ENCODE results near the gene PARP14. TPM values are rescaled to one million over a fixed set of nuclear protein-coding genes. Genes with fewer than 3 reads are reported as not detected.

PARP14 gene
- total RNA-seq, 2 experiments from 2014 or later, result 29.0 to 31.6 TPM

- peaks cover 59% of the 10 kb centered on the region for H3K36me3 Mint-ChIP-seq (ENCODE audit: low read depth)
- ChIA-PET POLR2A (no interaction called here), CTCF (no interaction called here)
- Histone ChIP-seq H3K4me1 (ENCODE audit: insufficient read depth, low read length) (no peaks in the 10 kb centered on the region), H3K36me3 (ENCODE audit: insufficient read depth, low read length) (peaks cover 40% of the 10 kb centered on the region), H3K27ac (ENCODE audit: low read depth in 1 of 2, low read length in 2 of 2) (no peak overlapping the region), H3K4me3 (ENCODE audit: low read length) (no peak overlapping the region), H3K9me3 (ENCODE audit: control insufficient read depth in 1 of 2, insufficient read depth in 1 of 2, low read length in 2 of 2) (no peaks in the 10 kb centered on the region), H3K27me3 (ENCODE audit: control insufficient read depth in 1 of 2, insufficient read depth in 2 of 2, low read length in 2 of 2) (no peaks in the 10 kb centered on the region)
- ATAC-seq (ENCODE audit: poor library complexity) (no peak), DNase-seq (no peak)
- H3K27ac Mint-ChIP-seq, result no peak overlapping the region
- no peaks in the 10 kb centered on the region for H3K9me3 Mint-ChIP-seq
- H3K4me1 Mint-ChIP-seq (ENCODE audit: low read depth), result no peaks in the 10 kb centered on the region
- H3K4me3 Mint-ChIP-seq, result no peak overlapping the region
- H3K27me3 Mint-ChIP-seq, result no peaks in the 10 kb centered on the region
- intact Hi-C loops (cut with DNase I, micrococcal nuclease), result no loop called here
- TF ChIP-seq, protein P1, sequence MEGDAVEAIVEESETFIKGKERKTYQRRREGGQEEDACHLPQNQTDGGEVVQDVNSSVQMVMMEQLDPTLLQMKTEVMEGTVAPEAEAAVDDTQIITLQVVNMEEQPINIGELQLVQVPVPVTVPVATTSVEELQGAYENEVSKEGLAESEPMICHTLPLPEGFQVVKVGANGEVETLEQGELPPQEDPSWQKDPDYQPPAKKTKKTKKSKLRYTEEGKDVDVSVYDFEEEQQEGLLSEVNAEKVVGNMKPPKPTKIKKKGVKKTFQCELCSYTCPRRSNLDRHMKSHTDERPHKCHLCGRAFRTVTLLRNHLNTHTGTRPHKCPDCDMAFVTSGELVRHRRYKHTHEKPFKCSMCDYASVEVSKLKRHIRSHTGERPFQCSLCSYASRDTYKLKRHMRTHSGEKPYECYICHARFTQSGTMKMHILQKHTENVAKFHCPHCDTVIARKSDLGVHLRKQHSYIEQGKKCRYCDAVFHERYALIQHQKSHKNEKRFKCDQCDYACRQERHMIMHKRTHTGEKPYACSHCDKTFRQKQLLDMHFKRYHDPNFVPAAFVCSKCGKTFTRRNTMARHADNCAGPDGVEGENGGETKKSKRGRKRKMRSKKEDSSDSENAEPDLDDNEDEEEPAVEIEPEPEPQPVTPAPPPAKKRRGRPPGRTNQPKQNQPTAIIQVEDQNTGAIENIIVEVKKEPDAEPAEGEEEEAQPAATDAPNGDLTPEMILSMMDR (IDR thresholded peaks at IDR 0.05), result no peak
Measured at GRCh38 chr3:122636697-122637096, 43.9 kb upstream of the PARP14 start.

DNA sequence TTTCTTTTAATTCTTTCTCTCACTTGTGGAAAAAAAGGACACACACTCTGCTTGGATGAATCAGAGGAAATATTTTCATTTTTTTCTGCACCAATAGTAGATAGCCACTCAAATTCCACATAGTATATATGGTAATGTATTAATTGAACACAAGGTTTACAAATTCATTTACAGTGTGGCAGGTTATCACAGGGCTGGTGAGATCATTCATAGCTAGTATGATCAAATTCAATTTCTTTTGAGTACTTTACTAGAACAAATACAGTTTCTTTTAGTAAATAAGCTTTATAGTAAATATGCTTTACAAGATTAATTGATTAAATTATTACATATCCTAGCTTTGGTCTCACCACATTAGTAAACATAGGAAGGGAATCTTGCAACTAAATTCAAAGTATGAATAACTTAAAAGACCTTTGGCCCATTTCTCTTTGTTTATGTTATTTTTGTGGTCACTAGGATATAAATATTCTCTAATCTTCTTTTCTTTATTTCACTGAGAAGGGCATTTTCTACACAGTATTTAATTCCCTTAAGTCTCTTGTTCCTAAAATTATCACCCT lies 40.1 kb upstream of the PARP14 start:
- no peak for DNase-seq
- CTCF ChIA-PET, result no interaction called here

DNA sequence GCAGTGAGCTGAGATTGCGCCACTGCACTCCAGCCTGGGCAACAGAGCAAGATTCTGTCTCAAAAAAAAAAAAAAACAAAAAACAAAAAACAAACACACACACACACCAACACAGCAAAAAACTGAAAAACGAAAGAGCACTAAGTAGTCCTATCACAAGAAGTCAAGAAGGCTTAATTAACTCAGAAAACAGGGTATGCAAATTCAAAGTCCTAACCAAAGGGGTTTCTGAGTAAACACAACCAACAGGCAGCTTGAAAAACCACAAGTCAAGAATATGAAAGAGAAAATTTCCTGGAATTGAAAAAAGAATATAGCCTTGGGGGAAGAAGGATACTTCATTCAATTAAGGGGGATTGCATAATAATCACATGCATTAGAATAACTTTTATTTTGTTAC lies 37.7 kb upstream of the PARP14 start:
- intact Hi-C loops (cut with DNase I, micrococcal nuclease), result no loop called here
- CTCF ChIA-PET, result no interaction called here
- TF ChIP-seq, protein P1 (IDR thresholded peaks at IDR 0.05), result no peak

More for the DNA sequence above, 40.1 kb upstream of the PARP14 start:
- POLR2A ChIA-PET, result no interaction called here
- H3K4me3 Mint-ChIP-seq, result no peak overlapping the region
- no peaks in the 10 kb centered on the region for H3K27me3 Mint-ChIP-seq
- ATAC-seq (ENCODE audit: poor library complexity), result no peak
- H3K36me3 ChIP-seq (ENCODE audit: insufficient read depth, low read length), result peaks cover 20% of the 10 kb centered on the region
- TF ChIP-seq, protein P1 (IDR thresholded peaks at IDR 0.05), result no peak
- H3K4me1 Mint-ChIP-seq (ENCODE audit: low read depth), result no peaks in the 10 kb centered on the region
- no peaks in the 10 kb centered on the region for H3K9me3 Mint-ChIP-seq
- H3K27me3 ChIP-seq (ENCODE audit: control insufficient read depth in 1 of 2, insufficient read depth in 2 of 2, low read length in 2 of 2), result no peaks in the 10 kb centered on the region
- H3K27ac Mint-ChIP-seq, result no peak overlapping the region
- H3K36me3 Mint-ChIP-seq (ENCODE audit: low read depth), result peaks cover 29% of the 10 kb centered on the region
- no peaks in the 10 kb centered on the region for H3K9me3 ChIP-seq (ENCODE audit: control insufficient read depth in 1 of 2, insufficient read depth in 1 of 2, low read length in 2 of 2)
- H3K4me1 ChIP-seq (ENCODE audit: insufficient read depth, low read length), result peaks cover 9% of the 10 kb centered on the region
- H3K27ac ChIP-seq (ENCODE audit: low read depth in 1 of 2, low read length in 2 of 2), result no peak overlapping the region
- intact Hi-C loops (cut with DNase I, micrococcal nuclease), result no loop called here
- no peak overlapping the region for H3K4me3 ChIP-seq (ENCODE audit: low read length)

More for the DNA sequence above, 37.7 kb upstream of the PARP14 start:
- DNase-seq (peak in 1 of 14 experiments; percentile 36), ATAC-seq (ENCODE audit: poor library complexity) (no peak)
- Mint-ChIP-seq H3K27ac (no peak overlapping the region), H3K9me3 (no peaks in the 10 kb centered on the region), H3K36me3 (ENCODE audit: low read depth) (peaks cover 7% of the 10 kb centered on the region), H3K27me3 (no peaks in the 10 kb centered on the region), H3K4me1 (ENCODE audit: low read depth) (no peaks in the 10 kb centered on the region), H3K4me3 (no peak overlapping the region)
- Histone ChIP-seq H3K4me3 (ENCODE audit: low read length) (no peak overlapping the region), H3K27me3 (ENCODE audit: control insufficient read depth in 1 of 2, insufficient read depth in 2 of 2, low read length in 2 of 2) (no peaks in the 10 kb centered on the region), H3K27ac (ENCODE audit: low read depth in 1 of 2, low read length in 2 of 2) (no peak overlapping the region), H3K4me1 (ENCODE audit: insufficient read depth, low read length) (peaks cover 14% of the 10 kb centered on the region), H3K9me3 (ENCODE audit: control insufficient read depth in 1 of 2, insufficient read depth in 1 of 2, low read length in 2 of 2) (no peaks in the 10 kb centered on the region), H3K36me3 (ENCODE audit: insufficient read depth, low read length) (no peaks in the 10 kb centered on the region)
- POLR2A ChIA-PET, result no interaction called here
